Transverse colon (tissue), 4 donors: ENCODE measurements around the gene P2RX4. TPM values are rescaled to one million over a fixed set of nuclear protein-coding genes. Genes with fewer than 3 reads are reported as not detected.

Experiments
- DNase-seq: peaks from one replicate; pipeline ENCODE4 v3.0.0-alpha.2; 2019
- H3K27ac ChIP-seq, 4 donors: fragments of 200-600 bp; sonication (generic); 2 replicates each; pipeline ENCODE4 v1.5.1; 2016 to 2018; ENCODE audit warnings: inconsistent platforms in 4 of 4
- H3K27me3 ChIP-seq: fragments of 200-600 bp; sonication (generic); 2 replicates; pipeline ENCODE4 v1.5.1; 2017; ENCODE audit warnings: inconsistent platforms
- H3K36me3 ChIP-seq, 4 donors: fragments of 200-600 bp; sonication (generic); 2 replicates each; pipeline ENCODE4 v1.5.1; 2017 to 2019; ENCODE audit warnings: inconsistent platforms in 4 of 4
- H3K4me1 ChIP-seq, 4 donors: fragments of 200-600 bp; sonication (generic); 2 replicates each; pipeline ENCODE4 v1.5.1; 2017 to 2020; ENCODE audit warnings: inconsistent platforms in 4 of 4
- H3K4me3 ChIP-seq, 4 donors: fragments of 200-600 bp; sonication (generic); 1 replicate in 1 of 4; 2 replicates in 3 of 4; pipeline versions ENCODE4 v1.5.1 to v1.6.1; 2017 to 2019; ENCODE audit warnings: inconsistent platforms in 4 of 4
- H3K9me3 ChIP-seq, 2 donors: fragments of 200-600 bp; sonication (generic); 2 replicates each; pipeline ENCODE4 v1.5.1; 2017 to 2019; ENCODE audit warnings: inconsistent platforms in 2 of 2
- EP300 ChIP-seq: sonication (generic); formaldehyde crosslinking; IDR thresholded peaks from one replicate; pipeline ENCODE4 v1.6.1; 2017; ENCODE audit warnings: antibody characterized with exemption, low read depth
- POLR2A ChIP-seq: fragments of 450-650 bp; IDR thresholded peaks from one replicate; pipeline ENCODE4 v1.6.1; 2016; ENCODE audit warnings: antibody characterized with exemption, mild to moderate bottlenecking, moderate library complexity
- POLR2AphosphoS5 ChIP-seq, 3 donors: sonication (generic); formaldehyde crosslinking; IDR thresholded peaks; one replicate each; pipeline ENCODE4 v1.6.1; 2016; ENCODE audit warnings: antibody characterized with exemption in 3 of 3
- WGBS, 2 donors: methylation state at CpG; one replicate each; pipeline ENCODE4 v1.1.5; 2018; ENCODE audit warnings: low coverage in 1 of 2; 5-methylcytosine and 5-hydroxymethylcytosine counted together
- in situ Hi-C, 4 donors: fragments of 200-750 bp; cut with MboI; loops; one replicate each; pipeline versions ENCODE4 v1.15.0 to v1.15.1; 2017; ENCODE audit warnings: low sequenced_read_pairs in 3 of 4, low pct_ligation_motif_present in 1 of 4, low pct_unique_long_range_greater_than_20kb in 1 of 4
- intact Hi-C: fragments of 100-400 bp; cut with DNase I; formaldehyde crosslinking; loops from one replicate; pipeline ENCODE4 v1.15.1; 2023; ENCODE audit warnings: low total_unique reads
- total RNA-seq, 4 donors: library from RNA; depleted of rRNA; stranded (reverse); fragments of >200 nt; gene quantifications; one replicate each; pipeline ENCODE4 v1.1.0, GENCODE V29; 2016
- TF ChIP-seq, protein P1 (sequence below), 5 experiments: fragments of 200-600 bp in 3 of 5; fragments of 450-650 bp in 2 of 5; sonication (generic) in 3 of 5; IDR thresholded peaks; 1 replicate in 2 of 5; 2 replicates in 3 of 5; pipeline ENCODE4 v1.5.1; 2016 to 2017; ENCODE audit warnings: antibody characterized with exemption in 5 of 5, inconsistent platforms in 3 of 5, mild to moderate bottlenecking in 2 of 5, moderate library complexity in 1 of 5

P2RX4 gene
- total RNA-seq, 4 donors from 2014 or later, result 103 to 435 (median 217) TPM

GRCh38 chr12:121263206-121263935 lies 53.4 kb downstream of the P2RX4 start:
- 89 to 98% methylated on average over 7 to 10 of the region's 10 CpGs for WGBS, 2 donors
- no peak overlapping the region for H3K27ac ChIP-seq
- H3K27me3 ChIP-seq, result no peaks in the 10 kb centered on the region
- no peak for DNase-seq
- TF ChIP-seq, protein P1, sequence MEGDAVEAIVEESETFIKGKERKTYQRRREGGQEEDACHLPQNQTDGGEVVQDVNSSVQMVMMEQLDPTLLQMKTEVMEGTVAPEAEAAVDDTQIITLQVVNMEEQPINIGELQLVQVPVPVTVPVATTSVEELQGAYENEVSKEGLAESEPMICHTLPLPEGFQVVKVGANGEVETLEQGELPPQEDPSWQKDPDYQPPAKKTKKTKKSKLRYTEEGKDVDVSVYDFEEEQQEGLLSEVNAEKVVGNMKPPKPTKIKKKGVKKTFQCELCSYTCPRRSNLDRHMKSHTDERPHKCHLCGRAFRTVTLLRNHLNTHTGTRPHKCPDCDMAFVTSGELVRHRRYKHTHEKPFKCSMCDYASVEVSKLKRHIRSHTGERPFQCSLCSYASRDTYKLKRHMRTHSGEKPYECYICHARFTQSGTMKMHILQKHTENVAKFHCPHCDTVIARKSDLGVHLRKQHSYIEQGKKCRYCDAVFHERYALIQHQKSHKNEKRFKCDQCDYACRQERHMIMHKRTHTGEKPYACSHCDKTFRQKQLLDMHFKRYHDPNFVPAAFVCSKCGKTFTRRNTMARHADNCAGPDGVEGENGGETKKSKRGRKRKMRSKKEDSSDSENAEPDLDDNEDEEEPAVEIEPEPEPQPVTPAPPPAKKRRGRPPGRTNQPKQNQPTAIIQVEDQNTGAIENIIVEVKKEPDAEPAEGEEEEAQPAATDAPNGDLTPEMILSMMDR (IDR thresholded peaks at IDR 0.05), result no peak
- in situ Hi-C loops (no loop called here), intact Hi-C loops (no loop called here)
- no peaks in the 10 kb centered on the region for H3K9me3 ChIP-seq
- no peaks in the 10 kb centered on the region for H3K4me1 ChIP-seq
- H3K36me3 ChIP-seq, result peaks cover 0 to 47% (median 17%) of the 10 kb centered on the region in 4 donors
- H3K4me3 ChIP-seq, result no peak overlapping the region

DNA sequence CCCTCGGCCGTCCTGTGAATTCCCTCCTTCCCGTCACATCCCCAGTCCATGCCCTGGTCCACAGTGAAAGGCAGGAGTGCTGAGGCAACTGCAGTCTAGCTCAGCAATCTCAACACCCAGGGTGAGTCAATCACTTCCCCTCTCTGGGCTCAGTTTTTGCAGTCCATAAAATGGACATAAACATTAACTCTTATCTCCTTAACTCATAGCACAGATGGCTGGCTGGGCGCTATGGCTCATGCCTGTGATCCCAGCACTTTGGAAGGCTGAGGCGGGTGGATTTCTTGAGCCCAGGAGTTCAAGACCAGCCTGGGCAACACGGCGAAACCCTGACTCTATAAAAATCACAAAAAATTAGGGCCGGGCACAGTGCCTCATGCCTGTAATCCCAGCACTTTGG lies 54.2 kb downstream of the P2RX4 start:
- DNase-seq, result no peak
- Histone ChIP-seq H3K4me1 (no peaks in the 10 kb centered on the region), H3K27me3 (no peaks in the 10 kb centered on the region), H3K36me3 (peaks cover 0 to 50% (median 17%) of the 10 kb centered on the region in 4 donors), H3K9me3 (no peaks in the 10 kb centered on the region), H3K4me3 (no peak overlapping the region), H3K27ac (no peak overlapping the region)
- in situ Hi-C loops, result no loop called here
- WGBS, 2 donors, result 95% methylated on average over 8 of the region's 8 CpGs; no CpG with 5 or more reads in 1 of the 2 donors
- intact Hi-C loops, result no loop called here
- TF ChIP-seq POLR2A, result no peak
- TF ChIP-seq EP300, result no peak

- Histone ChIP-seq H3K36me3 (peaks cover 0 to 50% (median 15%) of the 10 kb centered on the region in 4 donors), H3K27ac (no peak overlapping the region), H3K4me1 (no peaks in the 10 kb centered on the region), H3K4me3 (no peak overlapping the region), H3K9me3 (no peaks in the 10 kb centered on the region), H3K27me3 (no peaks in the 10 kb centered on the region)
- in situ Hi-C loops (no loop called here), intact Hi-C loops (no loop called here)
- DNase-seq, result no peak
- TF ChIP-seq POLR2A (no peak), EP300 (no peak), POLR2AphosphoS5 (IDR thresholded peaks at IDR 0.05) (no peak)
- TF ChIP-seq, protein P1 (IDR thresholded peaks at IDR 0.05), result no peak
- WGBS, 2 donors, result 88 to 97% methylated on average over 9 to 10 of the region's 10 CpGs
Observed at GRCh38 chr12:121264951-121265515, 55.1 kb downstream of the P2RX4 start.

DNA sequence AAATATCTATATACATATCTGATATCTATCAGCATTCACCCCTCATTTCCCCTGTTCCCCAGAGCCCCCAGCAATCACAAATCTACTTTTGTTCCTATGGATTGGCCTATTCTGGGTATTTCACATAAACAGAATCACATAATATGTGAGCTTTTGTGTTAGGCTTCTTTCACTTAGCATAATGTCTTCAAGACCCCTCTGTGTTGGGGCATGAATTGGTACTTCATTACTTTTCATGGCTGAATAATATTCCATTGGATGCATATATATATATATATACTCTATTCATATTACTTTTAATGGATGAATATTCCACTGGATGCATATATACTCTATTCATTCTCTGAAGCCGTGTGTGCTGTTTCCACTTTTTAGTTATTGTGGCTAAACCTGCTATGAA lies 57.9 kb downstream of the P2RX4 start:
- Histone ChIP-seq H3K36me3 (peaks cover 0 to 38% (median 7%) of the 10 kb centered on the region in 4 donors), H3K4me3 (no peak overlapping the region), H3K27ac (no peak overlapping the region), H3K4me1 (no peaks in the 10 kb centered on the region), H3K27me3 (no peaks in the 10 kb centered on the region), H3K9me3 (no peaks in the 10 kb centered on the region)
- no peak for DNase-seq
- 92 to 100% methylated on average over 1 of the region's 1 CpG for WGBS, 2 donors
- in situ Hi-C loops (no loop called here), intact Hi-C loops (no loop called here)
- TF ChIP-seq, protein P1 (IDR thresholded peaks at IDR 0.05), result no peak
- TF ChIP-seq POLR2A (no peak), POLR2AphosphoS5 (IDR thresholded peaks at IDR 0.05) (no peak), EP300 (no peak)
